ENCODE measurements around the gene HOXB4. TPM values are rescaled to one million over a fixed set of nuclear protein-coding genes. Genes with fewer than 3 reads are reported as not detected.

Gene HOXB4
- total RNA-seq, 2 experiments from 2014 or later = 0.16 to 0.17 TPM

- no peaks in the 10 kb centered on the region for H3K36me3 Mint-ChIP-seq (ENCODE audit: low read depth)
- ATAC-seq (ENCODE audit: poor library complexity) = peak; percentile 63
- peak overlapping the region; percentile 44 for H3K4me3 ChIP-seq (ENCODE audit: low read length)
- H3K9me3 Mint-ChIP-seq = no peaks in the 10 kb centered on the region
- peaks cover 0 to 9% of the 10 kb centered on the region in 2 experiments for H3K9me3 ChIP-seq (ENCODE audit: control insufficient read depth in 1 of 2, insufficient read depth in 1 of 2, low read length in 2 of 2)
- ChIA-PET POLR2A (interaction anchor here (1.1 to 1.8 kb wide), 2 partner anchors 11 to 514 kb away, joined by 3 to 10 read pairs; partner anchors contain the start of gene HOXB8), CTCF (interaction anchor here (1.4 to 3.1 kb wide), 2 partner anchors 11 to 13 kb away, joined by 7 to 19 read pairs; no protein-coding TSS in a partner anchor)
- intact Hi-C loops (cut with DNase I, micrococcal nuclease) = no loop called here
- H3K27ac ChIP-seq (ENCODE audit: low read depth in 1 of 2, low read length in 2 of 2) = no peak overlapping the region
- peaks cover 16% of the 10 kb centered on the region for H3K4me1 Mint-ChIP-seq (ENCODE audit: low read depth)
- H3K36me3 ChIP-seq (ENCODE audit: insufficient read depth, low read length) = no peaks in the 10 kb centered on the region
- H3K27me3 ChIP-seq (ENCODE audit: control insufficient read depth in 1 of 2, insufficient read depth in 2 of 2, low read length in 2 of 2) = peaks cover 88 to 98% of the 10 kb centered on the region in 2 experiments
- H3K27ac Mint-ChIP-seq = no peak overlapping the region
- no peak for TF ChIP-seq CTCF (IDR thresholded peaks at IDR 0.05)
- H3K4me1 ChIP-seq (ENCODE audit: insufficient read depth, low read length) = peaks cover 31% of the 10 kb centered on the region
- H3K4me3 Mint-ChIP-seq = peak overlapping the region; percentile 52
- H3K27me3 Mint-ChIP-seq = peaks cover 99% of the 10 kb centered on the region
- DNase-seq = peak in 5 of 14 experiments; percentile 33 to 76 (median 43)
These were observed 47.5 kb upstream of the HOXB4 start for GRCh38 chr17:48625495-48626244.

- ChIA-PET POLR2A (interaction anchor here (1.8 kb wide), 1 partner anchor 10 kb away, joined by 10 read pairs; the partner anchor contains the start of gene HOXB8), CTCF (interaction anchor here (1.0 to 3.1 kb wide), 2 partner anchors 12 to 132 kb away, joined by 3 to 19 read pairs; no protein-coding TSS in a partner anchor)
- no peak overlapping the region for H3K27ac Mint-ChIP-seq
These were observed 46.7 kb upstream of the HOXB4 start for GRCh38 chr17:48624544-48625494.

More at GRCh38 chr17:48624544-48625494, 46.7 kb upstream of the HOXB4 start:
- H3K27me3 Mint-ChIP-seq = peaks cover 99% of the 10 kb centered on the region
- peaks cover 16% of the 10 kb centered on the region for H3K4me1 Mint-ChIP-seq (ENCODE audit: low read depth)
- TF ChIP-seq CTCF (IDR thresholded peaks at IDR 0.05) = no peak
- Histone ChIP-seq H3K27ac (ENCODE audit: low read depth in 1 of 2, low read length in 2 of 2) (no peak overlapping the region), H3K36me3 (ENCODE audit: insufficient read depth, low read length) (no peaks in the 10 kb centered on the region), H3K4me1 (ENCODE audit: insufficient read depth, low read length) (peaks cover 31% of the 10 kb centered on the region), H3K4me3 (ENCODE audit: low read length) (peak overlapping the region; percentile 44), H3K27me3 (ENCODE audit: control insufficient read depth in 1 of 2, insufficient read depth in 2 of 2, low read length in 2 of 2) (peaks cover 91 to 98% of the 10 kb centered on the region in 2 experiments), H3K9me3 (ENCODE audit: control insufficient read depth in 1 of 2, insufficient read depth in 1 of 2, low read length in 2 of 2) (peaks cover 0 to 9% of the 10 kb centered on the region in 2 experiments)
- DNase-seq (peak in 4 of 14 experiments; percentile 23 to 67 (median 48)), ATAC-seq (ENCODE audit: poor library complexity) (peak; percentile 22)
- H3K36me3 Mint-ChIP-seq (ENCODE audit: low read depth) = no peaks in the 10 kb centered on the region
- peak overlapping the region; percentile 56 for H3K4me3 Mint-ChIP-seq
- intact Hi-C loops (cut with DNase I, micrococcal nuclease) = no loop called here
- H3K9me3 Mint-ChIP-seq = no peaks in the 10 kb centered on the region
